Measurements from ENCODE around the gene PELO. TPM values are rescaled to one million over a fixed set of nuclear protein-coding genes. Genes with fewer than 3 reads are reported as not detected.

Gene PELO
- total and polyA plus RNA-seq, 9 of the 15 experiments (the other 6 are each of a cell fraction or from before 2014, with no cell fraction given): 5.8 to 14.6 (median 9.6) TPM

DNA sequence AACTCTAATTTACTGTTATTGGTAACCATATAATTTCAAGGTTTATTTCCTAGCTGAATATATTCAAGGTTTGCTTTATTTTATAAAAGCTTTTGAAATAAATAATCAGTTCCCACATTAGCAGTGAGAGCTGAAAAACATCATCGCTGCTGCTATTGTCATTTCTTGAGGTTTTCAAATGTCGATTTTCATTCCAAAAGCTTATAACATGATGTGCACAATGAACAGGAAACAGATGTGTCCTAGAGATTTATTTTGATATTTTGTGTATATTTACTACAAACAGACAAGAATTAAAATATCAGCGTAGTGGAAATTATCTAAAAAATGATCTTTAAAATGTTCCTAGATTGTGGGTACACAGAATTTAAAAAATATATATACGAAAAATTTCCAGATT, 10.5 kb upstream of the PELO start:
- in situ Hi-C loops (cut with MboI) (no loop called here), intact Hi-C loops (cut with micrococcal nuclease) (no loop called here)
- 0% methylated on average over 4 of the region's 4 CpGs for WGBS (ENCODE audit: insufficient coverage, low coverage, missing lambda C conversion rate)
- no peaks in the 10 kb centered on the region for H3K27me3 ChIP-seq (ENCODE audit: control insufficient read depth in 2 of 2, insufficient read depth in 2 of 2, low read length in 2 of 2)
- ATAC-seq (no peak), FAIRE-seq (no peak), DNase-seq (ENCODE audit: extremely low read depth in 1 of 4, low spot score in 3 of 4) (no peak)
- no peak for TF ChIP-seq ZZZ3 (IDR thresholded peaks at IDR 0.05)
- TF ChIP-seq KLF6 (CRISPR knock-in tag; IDR thresholded peaks at IDR 0.05; ENCODE audit: borderline replicate concordance): no peak
- TF ChIP-seq ILK (tag; IDR thresholded peaks at IDR 0.05; ENCODE audit: borderline replicate concordance, low read depth): no peak
- TF ChIP-seq, protein P1, sequence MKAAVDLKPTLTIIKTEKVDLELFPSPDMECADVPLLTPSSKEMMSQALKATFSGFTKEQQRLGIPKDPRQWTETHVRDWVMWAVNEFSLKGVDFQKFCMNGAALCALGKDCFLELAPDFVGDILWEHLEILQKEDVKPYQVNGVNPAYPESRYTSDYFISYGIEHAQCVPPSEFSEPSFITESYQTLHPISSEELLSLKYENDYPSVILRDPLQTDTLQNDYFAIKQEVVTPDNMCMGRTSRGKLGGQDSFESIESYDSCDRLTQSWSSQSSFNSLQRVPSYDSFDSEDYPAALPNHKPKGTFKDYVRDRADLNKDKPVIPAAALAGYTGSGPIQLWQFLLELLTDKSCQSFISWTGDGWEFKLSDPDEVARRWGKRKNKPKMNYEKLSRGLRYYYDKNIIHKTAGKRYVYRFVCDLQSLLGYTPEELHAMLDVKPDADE (conservative IDR thresholded peaks at IDR 0.05; ENCODE audit: control insufficient read depth, low read depth, low read length): no peak
- TF ChIP-seq ZNF717 (CRISPR knock-in tag; IDR thresholded peaks at IDR 0.05): no peak
- no peak for TF ChIP-seq HCFC1 (IDR thresholded peaks at IDR 0.05; ENCODE audit: low read depth, low read length)
- no peak for TF ChIP-seq ZNF589 (CRISPR knock-in tag; IDR thresholded peaks at IDR 0.05; ENCODE audit: low read depth)
- no peak for TF ChIP-seq ZNF197 (CRISPR knock-in tag; IDR thresholded peaks at IDR 0.05; ENCODE audit: low read depth)
- TF ChIP-seq ETS2 (tag; IDR thresholded peaks at IDR 0.05; ENCODE audit: borderline replicate concordance, poor library complexity, severe bottlenecking): no peak
- TF ChIP-seq ZFPM2 (CRISPR knock-in tag; IDR thresholded peaks at IDR 0.05): no peak
- no peaks in the 10 kb centered on the region for H4K20me1 ChIP-seq (replicated peaks; ENCODE audit: control insufficient read depth, insufficient read depth, low read length)
- H3K27ac ChIP-seq (ENCODE audit: extremely low read depth, low read depth, low read length): no peak overlapping the region
- no peaks in the 10 kb centered on the region for H3K79me2 ChIP-seq (ENCODE audit: control insufficient read depth, insufficient read depth, low read length)
- H3K9me1 ChIP-seq (ENCODE audit: control insufficient read depth, insufficient read depth, low read length): no peaks in the 10 kb centered on the region
- H3K4me3 ChIP-seq: no peak overlapping the region
- H3K36me3 ChIP-seq (ENCODE audit: control insufficient read depth, insufficient read depth, low read length): no peaks in the 10 kb centered on the region
- no peaks in the 10 kb centered on the region for H3K4me1 ChIP-seq (replicated peaks in 1 of 2; ENCODE audit: control insufficient read depth in 2 of 2, insufficient read depth in 2 of 2, low read length in 2 of 2)
- CTCF ChIA-PET (ENCODE audit: low intra/inter-chr PET ratio): no interaction called here
- no peaks in the 10 kb centered on the region for H3K9me3 ChIP-seq (replicated peaks; ENCODE audit: control insufficient read depth, insufficient read depth, low read depth, low read length)
- no peak overlapping the region for H3K4me2 ChIP-seq (ENCODE audit: insufficient read depth, low read length)
- H2AFZ ChIP-seq (ENCODE audit: low read depth, low read length): no peak overlapping the region
- BruUV-seq (replicated peaks): no TSS peak
- POLR2A ChIA-PET: interaction anchor here (0.6 kb wide), 1 partner anchor 24 kb away, joined by 3 read pairs; no protein-coding TSS in a partner anchor
- no peak overlapping the region for H3K9ac ChIP-seq (ENCODE audit: insufficient read depth in 1 of 2, low read depth in 2 of 2, low read length in 2 of 2)
